Muscle layer of colon (tissue), 2 donors: ENCODE data around the gene HMX1.

Experiments used
- H3K27ac ChIP-seq: one replicate; pipeline ENCODE4 v1.7.0; 2013; ENCODE audit warnings: low read depth, mild to moderate bottlenecking, low read length, moderate library complexity
- H3K27me3 ChIP-seq, 2 donors: one replicate each; pipeline ENCODE4 v1.7.0; 2013; ENCODE audit warnings: low read length in 2 of 2, mild to moderate bottlenecking in 2 of 2; ENCODE audit not compliant: insufficient read depth in 2 of 2, control insufficient read depth in 1 of 2
- H3K36me3 ChIP-seq: one replicate; pipeline ENCODE4 v1.7.0; 2013; ENCODE audit warnings: mild to moderate bottlenecking, low read length; ENCODE audit not compliant: insufficient read depth
- H3K4me1 ChIP-seq: one replicate; pipeline ENCODE4 v1.7.0; 2013; ENCODE audit warnings: mild to moderate bottlenecking, low read length; ENCODE audit not compliant: insufficient read depth
- H3K4me3 ChIP-seq, 2 donors: one replicate each; pipeline ENCODE4 v1.7.0; 2013; ENCODE audit warnings: low read length in 2 of 2, low read depth in 1 of 2, mild to moderate bottlenecking in 1 of 2, moderate library complexity in 1 of 2
- H3K9ac ChIP-seq: one replicate; pipeline ENCODE4 v1.7.0; 2013; ENCODE audit warnings: low read length
- H3K9me3 ChIP-seq: one replicate; pipeline ENCODE4 v1.7.0; 2013; ENCODE audit warnings: mild to moderate bottlenecking, low read length
- donor health status: abdominal sarcoma.
- donor health status: Adenocarcinoma of cecum.

Gene HMX1

DNA sequence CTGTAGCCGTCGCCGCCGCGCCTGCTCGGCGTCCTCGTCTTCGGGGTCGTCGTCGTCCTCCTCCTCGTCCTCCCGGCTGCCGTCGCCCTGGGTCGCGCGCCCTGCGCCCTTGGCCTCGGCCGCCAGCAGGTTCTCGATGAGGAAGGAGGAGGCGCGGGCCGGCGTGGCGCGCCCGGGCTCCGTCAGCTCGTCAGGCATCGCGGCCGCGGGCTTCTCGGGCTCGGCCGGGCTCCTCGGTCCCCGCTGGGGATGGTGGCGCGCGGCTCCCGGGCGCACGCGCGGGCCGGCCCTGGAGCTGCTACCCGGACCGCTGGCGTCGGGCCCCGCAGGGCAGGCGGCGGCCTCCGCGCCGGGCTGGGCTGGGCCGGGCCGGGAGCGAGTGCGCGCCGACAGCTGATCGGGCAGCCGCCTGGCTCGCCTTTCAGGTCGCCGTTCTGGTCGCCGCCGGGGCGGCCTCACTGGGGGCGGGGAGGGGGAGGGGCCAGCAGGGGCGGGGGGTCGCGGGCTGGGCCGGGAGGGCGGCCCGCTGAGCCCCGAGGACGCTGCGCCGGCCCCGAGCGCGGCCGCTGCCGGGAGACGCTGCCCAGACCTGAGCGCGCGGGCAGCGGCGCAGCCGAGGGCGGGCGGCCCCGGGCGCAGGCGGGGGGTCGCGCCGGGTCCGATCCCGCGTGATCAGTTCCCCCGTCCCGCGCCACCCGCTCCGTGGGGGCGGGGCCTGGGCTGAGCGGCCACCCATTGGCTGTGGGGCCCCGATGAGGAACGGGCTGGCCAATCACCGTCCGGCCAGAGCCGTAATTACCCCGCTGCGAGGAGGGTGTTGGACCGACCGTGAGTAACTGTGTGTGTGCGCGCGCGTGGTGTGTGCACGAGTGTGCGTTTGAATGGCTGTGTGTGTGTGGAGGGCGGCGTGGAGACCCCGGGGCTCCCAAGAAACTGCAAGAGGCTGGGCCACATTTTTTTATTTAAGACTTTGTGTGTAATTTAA, at the start of gene HMX1:
HMX1 (minus strand) TSS at position 423 of the 985 bp plus-strand sequence; CDS start at position 198, 225 bp downstream.
- Histone ChIP-seq H3K9me3 (no peaks in the 10 kb centered on the region), H3K36me3 (no peaks in the 10 kb centered on the region), H3K27ac (no peak within 1 kb of the TSS), H3K9ac (no peak within 1 kb of the TSS), H3K27me3 (peaks cover 36 to 76% of the 10 kb centered on the region in 2 donors), H3K4me1 (no peaks in the 10 kb centered on the region), H3K4me3 (no peak within 1 kb of the TSS)

DNA sequence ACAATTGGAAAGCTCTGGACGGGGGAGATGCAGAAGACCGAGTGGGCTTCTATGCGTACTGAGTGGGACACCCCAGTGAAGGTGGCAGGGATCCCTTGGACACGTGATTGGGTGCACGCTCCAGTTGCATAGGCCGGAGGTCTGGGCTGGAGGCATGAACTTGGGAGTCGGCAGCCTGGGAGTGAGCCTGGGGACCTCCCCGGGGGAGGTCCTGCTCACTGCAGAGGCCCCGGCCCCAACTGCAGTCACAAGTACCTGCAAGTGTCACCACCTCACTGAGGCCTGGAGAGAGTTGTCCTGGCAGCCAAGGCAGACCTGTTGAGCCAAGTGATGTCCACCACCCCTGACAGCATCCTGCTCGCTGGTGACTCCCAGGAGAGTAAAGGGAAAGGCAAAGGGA, 49.3 kb upstream of the HMX1 start:
- no peaks in the 10 kb centered on the region for H3K36me3 ChIP-seq
- H3K9ac ChIP-seq, result no peak overlapping the region
- no peak overlapping the region for H3K27ac ChIP-seq
- no peak overlapping the region for H3K4me3 ChIP-seq
- no peaks in the 10 kb centered on the region for H3K4me1 ChIP-seq
- H3K9me3 ChIP-seq, result no peaks in the 10 kb centered on the region
- peaks cover 0 to 8% of the 10 kb centered on the region in 2 donors for H3K27me3 ChIP-seq

DNA sequence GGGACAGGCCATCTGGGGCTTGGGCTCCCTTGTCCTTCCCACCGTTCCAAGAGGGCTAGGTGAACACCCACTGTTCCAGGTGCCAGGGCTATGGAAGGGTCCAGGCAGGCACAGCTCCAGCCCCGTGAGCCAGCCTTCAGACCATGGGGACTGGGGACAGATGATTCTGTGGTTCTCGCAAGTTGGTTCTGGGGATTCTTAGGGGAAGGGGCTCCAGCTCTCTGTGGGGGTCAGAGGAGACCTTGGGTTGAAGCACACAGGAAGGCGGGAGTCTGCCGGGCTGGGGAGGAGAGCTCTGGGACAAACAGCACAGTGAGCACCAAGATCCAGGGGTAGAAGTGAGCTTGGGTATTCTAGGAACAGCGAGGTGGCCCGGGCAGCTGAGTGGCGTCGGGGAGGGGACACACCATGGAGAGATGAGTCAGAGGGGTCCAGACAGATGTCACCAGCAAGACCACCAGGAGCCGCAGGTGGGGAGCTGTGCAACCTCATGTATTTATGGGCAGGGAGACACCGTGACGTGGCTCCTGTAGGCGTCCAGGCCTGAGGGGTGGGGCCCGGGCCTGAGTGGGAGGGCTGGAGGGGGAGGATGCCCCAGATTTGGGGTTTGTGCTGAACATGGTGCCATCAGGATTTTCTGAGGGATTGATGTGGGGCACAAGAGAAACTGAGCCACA, 48.8 kb upstream of the HMX1 start:
- Histone ChIP-seq H3K9me3 (no peaks in the 10 kb centered on the region), H3K4me1 (no peaks in the 10 kb centered on the region), H3K9ac (no peak overlapping the region), H3K36me3 (no peaks in the 10 kb centered on the region), H3K27me3 (peaks cover 0 to 8% of the 10 kb centered on the region in 2 donors), H3K27ac (no peak overlapping the region), H3K4me3 (no peak overlapping the region)

DNA sequence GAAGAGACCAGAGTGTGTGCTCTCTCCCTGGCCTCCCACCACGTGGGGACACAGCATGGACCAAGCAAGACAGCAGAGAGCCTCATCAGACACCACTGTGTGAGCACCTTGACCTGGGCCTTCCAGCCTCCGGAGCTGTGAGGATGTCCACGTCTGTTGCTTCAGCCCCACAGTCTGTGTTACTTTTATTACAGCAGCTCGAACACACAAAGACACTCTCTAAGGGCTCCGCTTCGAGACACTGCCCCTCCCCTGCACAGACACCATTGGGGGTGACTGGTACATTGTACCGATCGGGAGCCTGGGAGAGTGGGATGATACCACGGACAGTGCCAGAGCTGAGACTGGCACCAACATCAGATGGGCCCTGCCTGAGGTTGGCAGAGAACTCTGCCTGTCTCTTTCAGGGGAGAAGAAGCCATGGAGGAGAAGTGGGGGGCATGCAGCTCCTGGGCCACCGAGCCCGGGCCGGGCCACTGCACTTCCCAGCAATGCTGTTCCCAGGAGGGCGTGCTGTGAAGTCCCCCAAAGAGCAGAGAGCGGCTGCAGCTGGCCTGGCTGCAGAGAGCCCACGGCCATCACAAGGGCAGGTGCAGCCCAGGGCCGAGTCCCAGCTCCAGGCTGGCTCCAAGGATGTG, 48.1 kb upstream of the HMX1 start:
- Histone ChIP-seq H3K9ac (no peak overlapping the region), H3K4me3 (no peak overlapping the region), H3K27ac (no peak overlapping the region), H3K4me1 (no peaks in the 10 kb centered on the region), H3K36me3 (no peaks in the 10 kb centered on the region), H3K27me3 (peaks cover 0 to 14% of the 10 kb centered on the region in 2 donors), H3K9me3 (no peaks in the 10 kb centered on the region)

DNA sequence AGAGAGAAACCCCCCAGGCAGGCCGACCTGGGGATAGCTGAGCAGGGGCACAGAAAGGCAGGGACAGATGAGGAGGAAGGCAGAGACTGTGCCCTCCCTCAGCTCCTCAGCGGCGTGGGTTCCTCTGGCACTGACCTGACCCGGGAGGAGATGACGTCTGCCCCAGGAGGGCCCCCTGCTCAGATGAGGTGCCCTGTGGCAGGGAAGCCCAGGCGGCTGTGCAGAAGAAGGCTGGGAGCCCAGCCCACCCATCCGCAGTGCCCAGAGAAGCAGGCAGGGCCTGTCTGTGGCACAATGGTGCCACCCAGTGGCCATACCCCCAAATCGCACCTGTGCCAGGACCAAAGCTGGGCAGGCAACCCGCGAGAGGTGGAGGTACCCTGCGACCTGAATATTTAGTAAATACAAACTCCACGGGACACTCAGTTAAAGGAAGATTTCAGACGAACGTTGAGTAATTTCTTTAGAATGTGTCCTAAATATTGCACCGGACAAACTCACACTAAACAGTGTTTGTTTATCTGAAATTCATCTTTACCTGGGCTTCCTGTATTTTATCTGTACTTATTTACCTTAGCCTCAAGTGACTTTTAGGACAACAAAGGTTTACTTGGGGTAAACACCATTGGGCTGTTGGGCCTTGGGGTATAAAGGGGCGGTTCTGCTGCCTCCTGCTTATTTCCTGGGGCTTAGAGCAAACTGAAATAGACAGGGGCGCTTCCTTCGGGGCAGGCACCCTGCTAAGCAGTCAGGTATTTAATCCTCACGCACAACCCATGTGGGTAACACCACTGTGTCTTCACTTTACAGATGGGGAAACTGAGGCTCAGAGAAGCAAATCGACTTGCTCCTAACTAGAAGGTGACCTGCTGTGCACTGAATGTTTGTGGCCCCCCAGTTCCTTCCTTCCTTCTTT, 46.5 kb upstream of the HMX1 start:
- no peak overlapping the region for H3K27ac ChIP-seq
- no peaks in the 10 kb centered on the region for H3K36me3 ChIP-seq
- peaks cover 0 to 23% of the 10 kb centered on the region in 2 donors for H3K27me3 ChIP-seq
- H3K9me3 ChIP-seq, result no peaks in the 10 kb centered on the region
- H3K9ac ChIP-seq, result no peak overlapping the region
- H3K4me1 ChIP-seq, result no peaks in the 10 kb centered on the region
- H3K4me3 ChIP-seq, result no peak overlapping the region

DNA sequence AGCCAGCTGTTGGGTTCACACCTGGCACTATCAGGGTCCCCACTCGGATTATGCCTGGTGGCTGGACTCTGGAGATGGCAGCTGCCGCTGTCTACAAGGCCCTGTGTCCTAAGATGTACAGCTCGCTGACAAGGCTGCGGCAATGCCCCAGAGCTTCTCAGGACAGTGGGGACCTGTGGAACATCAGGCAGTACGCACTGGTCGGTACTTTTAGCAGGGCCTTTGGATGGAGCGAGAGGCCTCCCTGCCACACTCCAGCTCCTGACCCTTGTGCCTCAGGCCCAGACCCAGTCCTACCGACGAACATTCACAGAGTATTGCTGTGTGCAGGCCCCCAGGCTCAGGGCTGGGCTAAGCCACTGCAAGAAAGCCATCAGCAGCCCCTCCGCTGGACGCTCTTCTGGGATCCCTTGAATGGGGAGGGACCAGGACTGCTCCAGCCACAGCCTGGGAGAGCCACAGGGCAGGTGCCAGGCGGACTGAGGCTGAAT, 45.7 kb upstream of the HMX1 start:
- Histone ChIP-seq H3K4me1 (no peaks in the 10 kb centered on the region), H3K9ac (no peak overlapping the region), H3K27me3 (peaks cover 0 to 23% of the 10 kb centered on the region in 2 donors), H3K36me3 (no peaks in the 10 kb centered on the region), H3K9me3 (no peaks in the 10 kb centered on the region), H3K27ac (no peak overlapping the region), H3K4me3 (no peak overlapping the region)

DNA sequence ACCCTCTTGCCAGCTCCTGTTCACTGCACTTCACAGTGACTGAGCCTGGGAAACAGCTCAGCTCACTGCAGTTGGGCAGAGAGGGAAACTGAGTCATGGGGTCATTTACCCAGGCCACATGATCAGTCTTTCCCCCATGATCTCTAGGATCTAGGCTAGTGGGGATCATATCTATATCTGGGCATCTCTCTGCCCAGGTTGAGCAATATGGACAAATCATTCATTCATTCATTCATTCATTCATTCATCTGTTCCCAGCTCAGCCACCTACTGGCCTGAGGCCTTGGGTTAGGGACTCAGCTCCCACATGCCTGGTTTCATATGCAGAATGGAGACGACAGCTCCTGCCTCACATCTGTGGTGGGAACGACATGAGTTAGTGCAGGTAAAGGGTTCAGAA, 45.3 kb upstream of the HMX1 start:
- Histone ChIP-seq H3K27me3 (peaks cover 0 to 23% of the 10 kb centered on the region in 2 donors), H3K4me3 (no peak overlapping the region), H3K36me3 (no peaks in the 10 kb centered on the region), H3K4me1 (no peaks in the 10 kb centered on the region), H3K9me3 (no peaks in the 10 kb centered on the region), H3K9ac (no peak overlapping the region), H3K27ac (no peak overlapping the region)

DNA sequence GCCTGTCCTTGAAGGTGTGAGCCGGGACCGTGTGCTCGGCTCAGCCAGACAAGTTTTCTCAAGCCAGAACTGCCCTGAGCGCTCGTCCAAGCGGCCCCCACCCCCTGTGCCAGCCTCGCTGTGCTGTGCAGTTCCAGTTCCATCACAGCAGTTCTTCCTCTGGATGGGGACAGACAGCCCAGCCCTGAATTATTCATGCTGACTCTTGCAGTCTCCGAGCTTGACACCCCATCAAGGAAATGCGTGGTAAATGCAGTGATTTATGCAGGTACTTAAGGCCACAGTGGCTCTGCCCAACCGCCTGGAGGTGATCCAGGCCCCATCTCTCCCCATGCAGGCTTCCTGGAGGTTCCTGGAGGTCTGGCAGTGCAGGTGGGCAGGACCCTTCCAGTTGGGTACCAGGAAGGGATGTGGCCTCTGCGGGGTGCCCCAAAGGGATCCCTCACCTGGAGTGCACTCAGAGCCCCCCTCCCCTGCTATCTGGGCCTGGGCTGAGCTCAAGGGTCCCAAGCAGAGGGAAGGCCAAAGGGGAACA, 44.8 kb upstream of the HMX1 start:
- no peak overlapping the region for H3K27ac ChIP-seq
- no peak overlapping the region for H3K9ac ChIP-seq
- no peaks in the 10 kb centered on the region for H3K4me1 ChIP-seq
- no peaks in the 10 kb centered on the region for H3K9me3 ChIP-seq
- peaks cover 0 to 23% of the 10 kb centered on the region in 2 donors for H3K27me3 ChIP-seq
- no peak overlapping the region for H3K4me3 ChIP-seq
- no peaks in the 10 kb centered on the region for H3K36me3 ChIP-seq

DNA sequence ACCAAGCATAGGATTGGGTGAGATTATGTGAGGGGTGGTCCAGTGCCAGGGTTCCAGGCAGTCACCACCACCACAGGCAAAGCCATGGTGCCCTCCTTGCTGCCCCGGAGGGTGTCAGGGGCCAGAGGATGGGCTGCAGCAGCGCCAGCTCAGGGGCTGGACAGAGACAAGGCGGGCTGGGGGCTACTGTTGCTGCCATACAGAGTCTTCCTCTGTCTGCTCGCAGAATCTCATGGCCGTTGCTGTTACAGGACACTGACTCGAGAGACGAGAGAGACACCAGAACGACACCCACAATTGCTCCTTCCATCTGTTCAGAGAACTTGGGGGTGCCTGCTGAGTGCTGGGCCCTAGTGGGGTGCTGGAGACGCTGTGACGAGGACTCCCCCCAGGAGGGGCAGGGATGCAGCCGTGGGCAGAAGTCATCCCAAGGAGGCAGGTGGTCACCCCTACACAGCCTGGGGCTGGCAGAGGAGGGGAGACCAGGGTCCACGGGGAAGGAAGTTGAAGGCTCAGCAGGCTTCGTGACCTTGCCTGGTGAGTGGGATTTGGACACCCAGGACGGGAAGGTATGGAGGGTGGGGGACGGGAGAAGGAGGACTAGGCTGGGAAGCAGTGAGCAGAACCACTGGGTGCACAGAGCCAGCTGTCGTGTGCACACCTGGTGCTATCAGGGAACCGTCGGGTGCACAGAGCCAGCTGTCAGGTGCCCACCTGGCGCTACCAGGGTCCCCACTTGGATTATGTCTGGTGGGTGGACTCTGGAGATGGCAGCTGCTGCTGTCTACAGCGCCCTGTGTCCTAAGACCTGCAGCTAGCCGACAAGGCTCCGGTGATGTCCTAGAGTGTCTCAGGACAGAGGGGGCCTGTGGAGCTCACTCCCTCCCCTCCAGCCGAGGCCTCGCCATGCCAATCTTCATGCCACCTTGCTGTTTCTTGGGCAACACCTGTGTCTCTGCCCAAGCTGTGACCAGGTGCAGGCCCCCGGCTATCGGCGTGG, 43.9 kb upstream of the HMX1 start:
- Histone ChIP-seq H3K4me3 (no peak overlapping the region), H3K9ac (no peak overlapping the region), H3K36me3 (no peaks in the 10 kb centered on the region), H3K27ac (no peak overlapping the region), H3K4me1 (no peaks in the 10 kb centered on the region), H3K9me3 (no peaks in the 10 kb centered on the region), H3K27me3 (peaks cover 0 to 23% of the 10 kb centered on the region in 2 donors)
